Umbilical cord (tissue), 2 donors: ENCODE data around the gene SMIM32. TPM values are rescaled to one million over a fixed set of nuclear protein-coding genes. Genes with fewer than 3 reads are reported as not detected.

ENCODE experiments used
- DNase-seq: peaks from one replicate; pipeline ENCODE4 v3.0.0-alpha.2; 2015; ENCODE audit warnings: low spot score
- total RNA-seq: library from RNA; depleted of rRNA; stranded (reverse); fragments of >200 nt; gene quantifications from one replicate; pipeline ENCODE4 v1.2.3, GENCODE V29; 2014; ENCODE audit warnings: low replicate concordance; ENCODE audit not compliant: insufficient read depth

Gene SMIM32
- total RNA-seq, 1 donor from 2014 or later: not detected

DNA sequence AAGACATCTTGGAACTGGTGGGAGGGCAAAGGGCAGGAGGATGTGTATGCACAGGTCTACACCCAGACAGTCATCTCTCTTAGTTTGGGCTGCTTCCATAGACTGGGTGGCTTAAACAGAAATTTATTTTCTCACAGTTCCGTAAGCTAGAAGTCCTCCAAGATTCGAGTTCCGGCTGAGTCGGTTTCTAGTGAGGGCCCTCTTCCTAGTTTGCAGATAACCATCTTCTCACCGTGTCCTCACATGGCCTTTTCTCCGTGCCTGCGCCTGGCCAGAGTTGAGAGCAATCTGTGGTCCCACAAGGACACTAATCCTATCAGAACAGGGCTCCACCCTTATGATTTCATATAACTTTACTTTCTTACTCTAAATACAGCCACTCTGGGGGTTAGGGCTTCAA is 4.1 kb downstream of the SMIM32 start:
- no peak for DNase-seq

GRCh38 chr5:136186796-136187195 is 6.2 kb downstream of the SMIM32 start:
- no peak for DNase-seq

GRCh38 chr5:136185974-136186665 is 6.8 kb downstream of the SMIM32 start:
- DNase-seq: no peak

DNA sequence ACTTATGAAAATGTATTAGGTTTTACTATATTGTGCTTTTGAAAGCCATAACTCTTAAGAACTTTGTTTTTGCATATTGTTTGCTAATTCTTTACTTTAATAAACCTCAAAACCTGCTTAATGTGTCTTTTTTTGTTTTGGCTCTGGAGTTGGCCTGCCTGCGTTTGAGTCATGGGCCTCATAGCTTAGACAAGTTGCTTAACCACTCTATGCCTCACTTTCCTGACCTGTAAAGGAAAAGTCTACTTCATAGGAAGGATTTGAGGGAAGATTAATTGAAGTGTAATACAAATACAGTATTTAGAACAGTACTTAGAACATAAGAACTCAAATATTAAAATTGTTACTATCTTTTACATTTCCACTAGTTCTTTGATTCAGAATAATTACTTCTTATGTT is 10.3 kb downstream of the SMIM32 start:
- no peak for DNase-seq

GRCh38 chr5:136174021-136174659 is 18.8 kb downstream of the SMIM32 start:
- DNase-seq: peak; percentile 64

GRCh38 chr5:136169218-136169617 is 23.7 kb downstream of the SMIM32 start:
- no peak for DNase-seq

- no peak for DNase-seq
Observed at GRCh38 chr5:136166909-136167308, 26.1 kb downstream of the SMIM32 start.

- no peak for DNase-seq
Observed at GRCh38 chr5:136164226-136164625, 28.7 kb downstream of the SMIM32 start.

DNA sequence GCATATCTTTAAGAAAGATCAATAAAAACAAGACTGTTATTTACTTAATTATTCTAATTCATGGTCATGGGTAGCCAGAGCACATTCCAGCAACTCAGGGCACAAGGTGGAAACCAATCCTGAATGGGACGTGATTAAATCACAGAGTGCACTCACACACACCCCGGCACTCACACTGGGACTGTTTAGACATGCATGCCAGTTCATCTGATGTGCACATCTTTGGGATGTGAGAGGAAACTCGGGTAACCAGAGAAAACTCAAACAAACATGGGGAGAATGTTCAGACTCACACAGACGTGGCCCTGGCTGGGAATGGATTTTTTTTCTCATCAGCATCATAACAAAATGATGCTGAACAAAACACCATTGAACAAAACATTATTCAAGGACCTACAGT is 31.0 kb downstream of the SMIM32 start:
- no peak for DNase-seq

GRCh38 chr5:136159457-136159856 is 33.5 kb downstream of the SMIM32 start:
- DNase-seq: peak; percentile 45

GRCh38 chr5:136157514-136157913 is 35.4 kb downstream of the SMIM32 start:
- DNase-seq: no peak

GRCh38 chr5:136155761-136156160 is 37.2 kb downstream of the SMIM32 start:
- no peak for DNase-seq

GRCh38 chr5:136155078-136155477 is 37.9 kb downstream of the SMIM32 start:
- DNase-seq: no peak

DNA sequence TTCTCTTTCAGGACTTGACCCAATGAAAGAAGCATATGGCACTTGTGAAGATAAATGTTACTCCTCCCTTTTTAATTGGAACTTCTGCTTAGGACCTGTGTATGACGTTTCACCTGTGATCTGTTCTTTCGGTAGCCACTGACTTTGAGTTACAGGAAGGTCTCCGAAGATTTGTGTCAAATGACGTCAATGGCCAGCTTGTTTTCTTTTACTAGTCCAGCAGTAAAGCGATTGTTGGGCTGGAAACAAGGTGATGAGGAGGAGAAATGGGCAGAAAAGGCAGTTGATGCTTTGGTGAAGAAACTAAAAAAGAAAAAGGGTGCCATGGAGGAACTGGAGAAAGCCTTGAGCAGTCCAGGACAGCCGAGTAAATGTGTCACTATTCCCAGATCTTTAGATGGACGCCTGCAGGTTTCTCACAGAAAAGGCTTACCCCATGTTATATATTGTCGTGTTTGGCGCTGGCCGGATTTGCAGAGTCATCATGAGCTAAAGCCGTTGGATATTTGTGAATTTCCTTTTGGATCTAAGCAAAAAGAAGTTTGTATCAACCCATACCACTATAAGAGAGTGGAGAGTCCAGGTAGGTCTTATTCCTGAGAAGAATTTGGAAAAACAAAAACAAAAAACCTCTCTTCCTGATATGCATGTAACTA is 39.3 kb downstream of the SMIM32 start:
- DNase-seq: no peak

GRCh38 chr5:136149891-136150290 is 43.1 kb downstream of the SMIM32 start:
- no peak for DNase-seq

- DNase-seq: no peak
Observed at GRCh38 chr5:136147632-136148031, 45.3 kb downstream of the SMIM32 start.

DNA sequence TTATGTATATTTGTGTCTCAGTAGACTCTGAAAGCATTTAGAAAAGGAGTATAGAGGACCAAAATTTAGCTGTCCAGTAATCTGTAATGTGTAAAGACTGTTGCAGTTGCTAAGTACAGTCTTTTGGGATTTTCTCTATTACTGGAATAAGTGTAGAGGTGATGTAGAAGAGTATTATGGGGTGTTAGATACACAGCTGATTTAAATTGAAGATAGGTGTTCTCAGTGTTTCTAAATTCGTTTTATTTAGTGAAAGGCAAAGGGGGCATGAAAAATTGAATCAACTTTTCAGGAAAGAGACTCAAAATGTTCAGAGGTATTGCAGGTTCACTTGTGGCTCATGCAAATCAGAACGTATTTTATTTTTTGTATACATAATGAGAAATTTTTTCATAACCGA is 46.8 kb downstream of the SMIM32 start:
- no peak for DNase-seq

GRCh38 chr5:136145030-136145429 is 47.9 kb downstream of the SMIM32 start:
- DNase-seq: no peak

GRCh38 chr5:136143763-136144162 is 49.2 kb downstream of the SMIM32 start:
- no peak for DNase-seq

GRCh38 chr5:136143312-136143711 is 49.6 kb downstream of the SMIM32 start:
- DNase-seq: no peak

- DNase-seq: no peak
Observed at GRCh38 chr5:136141561-136141960, 51.4 kb downstream of the SMIM32 start.
